H9 (cell line): ENCODE measurements around the gene SIT1. TPM values are rescaled to one million over a fixed set of nuclear protein-coding genes. Genes with fewer than 3 reads are reported as not detected.

Experiments
- DNase-seq: peaks from one replicate; pipeline ENCODE4 v3.0.0-alpha.2; 2017
- H2AFZ ChIP-seq: one replicate; pipeline ENCODE4 v1.6.1; 2013; ENCODE audit warnings: mild to moderate bottlenecking, low read length, control low read depth, moderate library complexity
- H2AK5ac ChIP-seq: 2 replicates; pipeline ENCODE4 v1.6.1; 2013; ENCODE audit warnings: low read length, control low read depth, mixed read lengths; ENCODE audit not compliant: insufficient read length
- H2BK120ac ChIP-seq: one replicate; pipeline ENCODE4 v1.6.1; 2013; ENCODE audit warnings: low read depth, mild to moderate bottlenecking, low read length, control low read depth, inconsistent platforms; ENCODE audit not compliant: poor library complexity, severe bottlenecking
- H2BK12ac ChIP-seq: 2 replicates; pipeline ENCODE4 v1.6.1; 2013; ENCODE audit warnings: low read length, control low read depth, mixed read lengths, low read depth; ENCODE audit not compliant: insufficient read length
- H2BK15ac ChIP-seq: 2 replicates; pipeline ENCODE4 v1.6.1; 2013; ENCODE audit warnings: low read depth, low read length, control low read depth
- H2BK20ac ChIP-seq: one replicate; pipeline ENCODE4 v1.6.1; 2013; ENCODE audit warnings: low read depth, mild to moderate bottlenecking, low read length, control low read depth, inconsistent platforms; ENCODE audit not compliant: poor library complexity, severe bottlenecking
- H2BK5ac ChIP-seq: 2 replicates; pipeline ENCODE4 v1.6.1; 2013; ENCODE audit warnings: low read length, control low read depth, mixed read lengths; ENCODE audit not compliant: insufficient read length
- H3K14ac ChIP-seq: 2 replicates; pipeline ENCODE4 v1.6.1; 2013; ENCODE audit warnings: low read length, control low read depth; ENCODE audit not compliant: insufficient read depth
- H3K18ac ChIP-seq: 2 replicates; pipeline ENCODE4 v1.6.1; 2013; ENCODE audit warnings: low read depth, mild to moderate bottlenecking, mixed read lengths, low read length, control low read depth; ENCODE audit not compliant: insufficient read length
- H3K23ac ChIP-seq: 2 replicates; pipeline ENCODE4 v1.6.1; 2013; ENCODE audit warnings: low read length, control low read depth, mixed read lengths, low read depth; ENCODE audit not compliant: insufficient read length
- H3K23me2 ChIP-seq: 2 replicates; pipeline ENCODE4 v1.6.1; 2013; ENCODE audit warnings: low read depth, mild to moderate bottlenecking, mixed read lengths, low read length, control low read depth; ENCODE audit not compliant: insufficient read length, poor library complexity, severe bottlenecking
- H3K27ac ChIP-seq: 2 replicates; pipeline ENCODE4 v1.5.1; 2013; ENCODE audit warnings: low read length, control low read depth, mixed read lengths, low read depth; ENCODE audit not compliant: insufficient read length
- H3K27me3 ChIP-seq: 2 replicates; pipeline ENCODE4 v1.6.1; 2013; ENCODE audit warnings: low read length, control low read depth, inconsistent platforms; ENCODE audit not compliant: insufficient read depth
- H3K4ac ChIP-seq: 2 replicates; pipeline ENCODE4 v1.6.1; 2013; ENCODE audit warnings: low read depth, mild to moderate bottlenecking, control low read depth, inconsistent platforms, low read length, moderate library complexity
- H3K4me1 ChIP-seq: 2 replicates; pipeline ENCODE4 v1.6.1; 2013; ENCODE audit warnings: low read length, control low read depth, inconsistent platforms; ENCODE audit not compliant: insufficient read depth
- H3K4me2 ChIP-seq: 2 replicates; pipeline ENCODE4 v1.6.1; 2013; ENCODE audit warnings: low read length, control low read depth, mixed read lengths; ENCODE audit not compliant: insufficient read length, insufficient read depth
- H3K56ac ChIP-seq: 2 replicates; pipeline ENCODE4 v1.6.1; 2013; ENCODE audit warnings: low read depth, mild to moderate bottlenecking, mixed read lengths, low read length, control low read depth; ENCODE audit not compliant: insufficient read length
- H3K79me1 ChIP-seq: 2 replicates; pipeline ENCODE4 v1.6.1; 2013; ENCODE audit warnings: low read depth, mild to moderate bottlenecking, moderate library complexity, low read length, control low read depth, inconsistent platforms; ENCODE audit not compliant: insufficient read depth, poor library complexity, severe bottlenecking
- H3K79me2 ChIP-seq: 2 replicates; pipeline ENCODE4 v1.6.1; 2013; ENCODE audit warnings: low read length, control low read depth, inconsistent platforms; ENCODE audit not compliant: insufficient read depth
- H3K9ac ChIP-seq: 2 replicates; pipeline ENCODE4 v1.6.1; 2013; ENCODE audit warnings: low read length, control low read depth, mixed read lengths; ENCODE audit not compliant: insufficient read length; ENCODE audit errors: extremely low read depth
- H3K9me3 ChIP-seq: one replicate; pipeline ENCODE4 v1.6.1; 2013; ENCODE audit warnings: low read depth, low read length, inconsistent platforms; ENCODE audit not compliant: control insufficient read depth
- H3T11ph ChIP-seq: one replicate; pipeline ENCODE4 v1.6.1; 2013; ENCODE audit warnings: mild to moderate bottlenecking, low read length, control low read depth, inconsistent platforms
- H4K20me1 ChIP-seq: one replicate; pipeline ENCODE4 v1.6.1; 2013; ENCODE audit not compliant: control insufficient read depth, insufficient read length, insufficient read depth
- H4K5ac ChIP-seq: 2 replicates; pipeline ENCODE4 v1.6.1; 2013; ENCODE audit warnings: low read depth, mild to moderate bottlenecking, mixed read lengths, low read length, control low read depth; ENCODE audit not compliant: insufficient read length
- H4K8ac ChIP-seq: replicated peaks from 2 replicates; pipeline ENCODE4 v1.6.1; 2013; ENCODE audit warnings: low read length, control low read depth, mixed read lengths, low read depth; ENCODE audit not compliant: insufficient read length
- H4K91ac ChIP-seq: 2 replicates; pipeline ENCODE4 v1.6.1; 2013; ENCODE audit warnings: low read depth, mild to moderate bottlenecking, moderate library complexity, mixed read lengths, low read length, control low read depth; ENCODE audit not compliant: insufficient read length
- H3K27ac Mint-ChIP-seq, 3 experiments: 2 replicates in 2 of 3; 3 replicates in 1 of 3; pipeline ENCODE4 v1.8.0; 2020 to 2021; ENCODE audit warnings: mixed read lengths in 3 of 3, mild to moderate bottlenecking in 1 of 3, moderate library complexity in 1 of 3
- H3K27me3 Mint-ChIP-seq: 2 replicates; pipeline ENCODE4 v1.8.0; 2021; ENCODE audit warnings: low read depth, mild to moderate bottlenecking, moderate library complexity, mixed read lengths
- H3K36me3 Mint-ChIP-seq, 3 experiments: 2 replicates in 2 of 3; 3 replicates in 1 of 3; pipeline ENCODE4 v1.8.0; 2020 to 2021; ENCODE audit warnings: low read depth in 3 of 3, mixed read lengths in 3 of 3; ENCODE audit not compliant: insufficient read depth in 1 of 3
- H3K4me1 Mint-ChIP-seq, 2 experiments: 2 replicates each; pipeline ENCODE4 v1.8.0; 2020; ENCODE audit warnings: mixed read lengths in 2 of 2
- H3K4me3 Mint-ChIP-seq, 2 experiments: 2 replicates in 1 of 2; 3 replicates in 1 of 2; pipeline ENCODE4 v1.8.0; 2020 to 2021; ENCODE audit warnings: mild to moderate bottlenecking in 2 of 2, mixed read lengths in 2 of 2, moderate library complexity in 1 of 2
- H3K9me3 Mint-ChIP-seq, 2 experiments: 2 replicates in 1 of 2; 3 replicates in 1 of 2; pipeline ENCODE4 v1.8.0; 2020; ENCODE audit warnings: mild to moderate bottlenecking in 2 of 2, mixed read lengths in 2 of 2, moderate library complexity in 1 of 2
- WGBS: extraction: QIAGEN DNeasy Blood & Tissue Kit; methylation state at CpG from one replicate; pipeline ENCODE4 v1.1.7; 2013; ENCODE audit warnings: missing lambda C conversion rate, low lambda C conversion rate, mixed read lengths; ENCODE audit not compliant: insufficient read length; ENCODE audit errors: extremely low coverage; 5-methylcytosine and 5-hydroxymethylcytosine counted together
- total RNA-seq: library from RNA; stranded (reverse); gene quantifications from 2 replicates; pipeline ENCODE4 v1.2.1, GENCODE V29; 2021
- TF ChIP-seq, protein P1 (sequence below): fragments of 200-600 bp; sonication (generic); conservative IDR thresholded peaks from 3 replicates; pipeline ENCODE4 v1.8.0; 2021; ENCODE audit warnings: antibody characterized with exemption, mild to moderate bottlenecking

Gene SIT1
- total RNA-seq, 1 experiment from 2014 or later: 1.6 TPM

DNA sequence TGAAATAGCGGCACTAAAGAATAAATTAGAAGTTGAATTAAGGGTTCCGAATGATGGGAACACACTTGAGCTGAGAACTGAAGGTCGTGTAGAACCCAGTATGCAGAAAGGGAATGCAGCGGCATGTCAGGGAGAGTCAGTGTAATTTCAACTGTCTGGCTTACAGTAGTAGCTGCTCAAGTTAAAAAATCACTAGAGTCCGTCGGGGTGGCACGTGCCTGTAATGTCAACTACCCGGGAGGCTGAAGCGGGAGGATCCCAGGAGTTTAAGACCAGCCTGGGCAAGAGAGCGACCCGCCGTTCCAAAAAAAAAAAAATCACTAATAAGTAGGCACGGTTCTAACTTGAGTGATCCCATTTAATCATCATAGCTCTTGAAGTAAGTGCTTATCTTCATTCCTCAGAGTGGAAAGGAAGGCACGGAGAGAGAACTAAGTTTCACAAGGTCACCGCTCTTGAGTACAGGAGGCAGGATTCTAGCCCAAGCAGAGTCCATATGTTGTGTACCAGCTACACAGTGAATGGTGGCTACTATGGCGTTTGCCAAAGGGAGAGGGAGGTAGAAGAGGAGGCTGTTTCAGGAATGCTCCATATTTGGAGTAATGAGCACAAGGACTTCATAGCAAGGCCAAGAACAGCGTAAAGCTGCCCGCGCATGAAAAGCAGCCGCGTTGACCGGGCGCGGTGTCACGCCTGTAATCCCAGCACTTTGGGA is 6.3 kb upstream of the SIT1 start:
- Histone ChIP-seq H3K9ac (peak overlapping the region; percentile 24), H4K8ac (no peak overlapping the region), H3K18ac (peak overlapping the region; percentile 8), H4K20me1 (no peaks in the 10 kb centered on the region), H2AK5ac (no peak overlapping the region), H3K27ac (no peak overlapping the region), H3K9me3 (no peaks in the 10 kb centered on the region), H3K27me3 (no peaks in the 10 kb centered on the region), H2BK120ac (no peak overlapping the region), H3K23me2 (peaks cover 11% of the 10 kb centered on the region), H3K79me1 (no peaks in the 10 kb centered on the region), H3K14ac (peak overlapping the region; percentile 50; the same call in 1 of the 2 replicates), H2BK20ac (no peak overlapping the region), H2AFZ (no peak overlapping the region), H2BK5ac (no peak overlapping the region), H3T11ph (no peak overlapping the region), H3K56ac (no peak overlapping the region), H4K91ac (no peak overlapping the region), H2BK15ac (no peak overlapping the region), H3K4ac (no peak overlapping the region), H2BK12ac (no peak overlapping the region), H3K4me2 (peak overlapping the region; percentile 76), H4K5ac (no peak overlapping the region), H3K23ac (no peak overlapping the region), H3K4me1 (peaks cover 3% of the 10 kb centered on the region; the same call in 1 of the 2 replicates), H3K79me2 (no peaks in the 10 kb centered on the region)
- H3K27ac Mint-ChIP-seq: peak overlapping the region; percentile 98 to 100 (median 99); a peak in 5 of 7 replicates
- H3K9me3 Mint-ChIP-seq: peaks cover 2 to 3% of the 10 kb centered on the region in 2 experiments; a peak in 3 of 5 replicates
- peaks cover 19 to 26% (median 24%) of the 10 kb centered on the region in 3 experiments for H3K36me3 Mint-ChIP-seq
- H3K27me3 Mint-ChIP-seq: peaks cover 18% of the 10 kb centered on the region
- TF ChIP-seq, protein P1, sequence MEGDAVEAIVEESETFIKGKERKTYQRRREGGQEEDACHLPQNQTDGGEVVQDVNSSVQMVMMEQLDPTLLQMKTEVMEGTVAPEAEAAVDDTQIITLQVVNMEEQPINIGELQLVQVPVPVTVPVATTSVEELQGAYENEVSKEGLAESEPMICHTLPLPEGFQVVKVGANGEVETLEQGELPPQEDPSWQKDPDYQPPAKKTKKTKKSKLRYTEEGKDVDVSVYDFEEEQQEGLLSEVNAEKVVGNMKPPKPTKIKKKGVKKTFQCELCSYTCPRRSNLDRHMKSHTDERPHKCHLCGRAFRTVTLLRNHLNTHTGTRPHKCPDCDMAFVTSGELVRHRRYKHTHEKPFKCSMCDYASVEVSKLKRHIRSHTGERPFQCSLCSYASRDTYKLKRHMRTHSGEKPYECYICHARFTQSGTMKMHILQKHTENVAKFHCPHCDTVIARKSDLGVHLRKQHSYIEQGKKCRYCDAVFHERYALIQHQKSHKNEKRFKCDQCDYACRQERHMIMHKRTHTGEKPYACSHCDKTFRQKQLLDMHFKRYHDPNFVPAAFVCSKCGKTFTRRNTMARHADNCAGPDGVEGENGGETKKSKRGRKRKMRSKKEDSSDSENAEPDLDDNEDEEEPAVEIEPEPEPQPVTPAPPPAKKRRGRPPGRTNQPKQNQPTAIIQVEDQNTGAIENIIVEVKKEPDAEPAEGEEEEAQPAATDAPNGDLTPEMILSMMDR: no peak
- WGBS: no CpG with 5 or more reads among the region's 25 CpGs
- peaks cover 18% of the 10 kb centered on the region in 2 experiments for H3K4me1 Mint-ChIP-seq
- H3K4me3 Mint-ChIP-seq: peak overlapping the region; percentile 64 to 85
- no peak for DNase-seq
